HG03457 (cell line): ENCODE results near the gene CFL2.
"Not testable (repeated sequence)": the region's sequence is repeated elsewhere in the genome, so short reads cannot be mapped to it uniquely, and the experiment has no call there.

Source experiments
- ATAC-seq: cut with Tn5 transposase; IDR thresholded peaks from one replicate; pipeline ENCODE4 v1.9.1; 2021; ENCODE audit warnings: moderate number of reproducible peaks; ENCODE audit not compliant: unreplicated experiment

CFL2 gene

GRCh38 chr14:34711796-34712712, 2.3 kb downstream of the CFL2 start:
- ATAC-seq, result no peak

DNA sequence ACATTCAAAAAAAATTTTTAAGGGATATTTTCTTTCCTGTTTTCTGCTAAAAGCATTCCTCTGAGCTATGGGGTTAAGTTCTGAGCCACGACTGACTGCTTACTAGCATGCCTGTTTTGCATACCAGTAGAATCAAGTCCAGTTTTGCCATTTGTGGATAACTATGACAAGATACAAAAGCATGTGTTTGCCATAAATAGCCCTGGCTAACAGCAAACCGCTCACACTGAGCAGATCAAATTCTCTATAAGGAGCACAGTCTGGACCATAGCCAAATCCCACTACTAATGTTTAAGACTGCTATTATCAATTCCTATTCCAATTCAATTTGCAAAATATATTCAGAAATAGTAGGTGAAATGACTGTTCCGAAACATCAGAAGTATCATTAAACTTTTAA, 3.2 kb downstream of the CFL2 start:
- ATAC-seq, result no peak

DNA sequence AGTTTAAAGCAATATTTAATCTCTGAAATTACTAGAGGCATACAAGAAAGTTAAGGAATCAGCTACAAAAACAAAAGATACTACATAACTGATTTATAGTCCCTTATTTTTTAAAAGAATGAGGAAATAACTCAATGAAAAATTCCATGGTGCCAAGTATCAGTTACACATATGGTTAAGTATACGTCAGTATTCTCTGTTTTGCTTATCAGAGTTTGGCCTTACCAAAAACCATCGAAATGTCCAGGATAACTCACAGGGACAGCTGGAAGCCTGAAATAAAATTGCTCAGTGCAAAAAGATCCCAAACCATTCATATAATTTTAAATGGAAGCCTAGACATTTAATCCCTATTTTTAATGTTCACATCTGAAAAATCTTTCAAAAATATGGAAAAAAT, 3.6 kb downstream of the CFL2 start:
- no peak for ATAC-seq

DNA sequence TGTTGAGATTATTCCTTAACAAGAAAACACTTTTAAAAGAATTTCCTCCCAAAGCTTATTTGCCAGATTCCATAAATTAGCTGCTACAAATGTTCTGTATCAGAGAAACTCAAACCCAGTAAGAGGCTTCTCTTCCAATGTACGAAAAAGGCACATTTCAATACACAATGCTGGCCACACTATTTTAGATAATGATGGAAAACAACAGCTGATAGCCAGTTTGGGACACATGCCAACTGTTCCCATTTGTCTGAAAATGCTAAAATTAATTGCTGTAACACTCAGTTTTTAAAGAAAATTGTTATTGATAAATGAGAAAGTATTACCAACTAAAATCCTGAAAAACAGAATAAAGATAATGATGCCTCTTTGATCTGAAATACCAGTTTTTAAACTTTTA, 4.4 kb downstream of the CFL2 start:
- ATAC-seq, result no peak

- ATAC-seq, result no peak
Measured at GRCh38 chr14:34707722-34708121, 6.7 kb downstream of the CFL2 start.

DNA sequence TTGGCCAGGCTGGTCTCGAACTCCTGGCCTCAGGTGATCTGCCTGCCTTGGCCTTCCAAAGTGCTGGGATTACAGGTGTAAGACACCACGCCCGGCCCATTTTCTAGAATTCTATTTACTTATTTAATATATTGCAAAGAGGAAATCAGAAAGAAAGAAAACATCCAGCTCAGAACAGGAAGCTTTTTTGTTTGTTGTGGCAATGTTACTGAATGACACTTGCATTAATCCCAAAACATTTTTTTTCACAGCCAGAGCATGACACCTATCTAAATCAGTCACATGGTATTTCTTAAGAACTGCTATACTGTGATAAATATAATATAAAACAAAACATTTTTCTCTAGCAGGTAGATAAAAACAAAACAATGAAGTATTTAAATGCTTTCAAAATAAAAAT, 12.6 kb downstream of the CFL2 start:
- ATAC-seq, result no peak

DNA sequence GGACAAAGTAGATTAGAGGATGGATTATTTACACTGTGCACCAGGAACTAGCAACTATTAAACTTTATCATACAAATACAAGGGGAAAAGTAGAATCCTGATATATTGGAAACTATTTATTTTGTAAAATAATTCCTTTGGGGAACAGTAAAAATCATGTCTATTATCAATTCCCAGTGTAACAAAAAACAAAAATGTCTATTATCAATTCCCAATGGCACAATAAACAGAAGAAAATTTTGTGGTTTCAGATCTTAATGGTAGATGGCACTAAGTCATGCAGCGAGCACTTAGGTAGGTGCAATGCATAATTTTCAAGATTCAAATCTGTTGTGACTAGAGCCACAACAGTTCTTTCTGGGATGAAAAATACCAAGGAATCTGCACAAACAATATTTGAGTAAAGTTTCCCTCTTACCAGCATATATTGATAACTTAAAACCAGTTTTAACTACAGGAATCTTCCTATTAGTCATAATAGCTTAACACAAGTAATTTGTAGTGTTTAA, 13.7 kb downstream of the CFL2 start:
- no peak for ATAC-seq

- ATAC-seq, result no peak
Measured at GRCh38 chr14:34699873-34700621, 14.3 kb downstream of the CFL2 start.

DNA sequence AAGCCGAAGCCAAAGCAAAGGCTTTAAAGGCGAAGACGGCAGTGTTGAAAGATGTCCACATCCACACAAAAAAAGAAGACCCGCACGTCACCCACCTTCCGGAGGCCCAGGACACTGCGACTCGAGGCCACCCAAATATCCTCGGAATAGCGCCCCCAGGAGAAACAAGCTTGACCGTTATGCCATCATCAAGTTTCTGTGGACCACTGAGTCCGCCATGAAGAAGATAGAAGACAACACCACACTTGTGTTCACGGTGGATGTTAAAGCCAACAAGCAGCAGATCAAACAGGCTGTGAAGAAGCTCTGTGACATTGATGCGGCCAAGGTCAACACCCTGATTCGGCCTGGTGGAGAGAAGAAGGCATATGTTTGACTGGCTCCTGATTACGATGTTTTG, 20.2 kb downstream of the CFL2 start:
- not testable (repeated sequence) for ATAC-seq

DNA sequence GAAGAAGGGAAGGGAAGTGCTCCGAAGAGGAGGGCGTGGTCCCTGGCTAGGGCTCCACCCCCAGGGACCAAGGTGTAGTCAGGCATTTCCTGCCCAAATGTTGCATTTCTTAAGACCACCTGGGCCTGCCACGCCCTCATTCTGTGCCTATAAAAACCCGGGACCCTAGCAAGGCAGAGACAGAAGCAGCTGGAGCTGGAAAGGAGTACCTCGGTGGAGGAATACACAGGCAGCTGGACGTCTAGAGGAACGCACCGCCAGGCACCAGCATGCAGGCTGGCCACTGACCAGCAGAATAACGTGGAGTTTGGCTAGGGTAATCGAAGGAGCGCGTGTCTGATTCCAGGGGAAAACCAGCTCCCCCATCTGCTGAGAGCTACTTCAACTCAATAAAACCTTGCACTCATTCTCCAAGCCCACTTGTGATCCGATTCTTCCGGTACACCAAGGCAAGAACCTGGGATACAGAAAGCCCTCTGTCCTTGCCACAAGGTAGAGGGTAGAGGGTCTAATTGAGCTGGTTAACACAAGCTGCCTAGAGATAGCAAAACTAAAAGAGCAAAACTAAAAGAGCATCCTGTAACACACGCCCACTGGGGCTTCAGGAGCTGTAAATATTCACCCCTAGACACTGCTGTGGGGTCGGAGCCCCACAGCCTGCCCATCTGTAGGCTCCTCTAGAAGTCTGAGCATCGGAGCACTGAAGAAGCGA, 21.0 kb downstream of the CFL2 start:
- ATAC-seq, result no peak

DNA sequence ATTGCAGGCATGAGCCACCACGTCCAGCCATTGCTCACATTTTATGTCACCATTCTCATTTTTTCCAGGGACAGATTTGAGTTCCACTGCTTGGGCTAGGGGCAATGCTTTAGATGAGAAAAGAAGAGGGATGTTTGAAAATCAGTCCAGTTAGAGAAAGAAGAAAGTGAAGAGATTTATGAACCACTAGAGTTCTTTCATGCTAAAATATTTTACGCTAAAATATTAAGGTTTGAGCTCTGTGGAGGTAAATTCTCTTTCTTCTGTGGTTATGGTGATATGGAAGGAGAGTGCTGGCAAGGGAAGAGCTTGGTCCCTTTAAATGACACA, 21.5 kb downstream of the CFL2 start:
- ATAC-seq, result no peak

DNA sequence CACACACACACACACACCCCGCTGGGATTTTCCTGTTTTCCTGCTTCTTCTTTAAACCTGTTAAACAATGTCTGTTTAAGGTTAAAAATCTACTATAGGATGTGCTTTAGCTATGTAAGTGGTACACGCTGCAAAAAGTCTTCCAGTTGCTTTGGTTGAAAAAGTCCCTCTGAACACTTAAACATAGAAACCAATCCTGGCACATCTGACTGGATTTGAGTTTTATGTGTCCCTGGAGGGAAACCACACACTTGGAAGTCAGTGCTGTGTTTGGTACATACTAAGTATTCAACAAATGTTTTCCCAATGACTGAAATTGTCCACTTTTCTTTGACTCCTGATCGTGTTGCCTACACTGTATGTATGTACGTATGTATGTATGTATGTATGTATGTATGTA, 22.0 kb downstream of the CFL2 start:
- no peak for ATAC-seq

DNA sequence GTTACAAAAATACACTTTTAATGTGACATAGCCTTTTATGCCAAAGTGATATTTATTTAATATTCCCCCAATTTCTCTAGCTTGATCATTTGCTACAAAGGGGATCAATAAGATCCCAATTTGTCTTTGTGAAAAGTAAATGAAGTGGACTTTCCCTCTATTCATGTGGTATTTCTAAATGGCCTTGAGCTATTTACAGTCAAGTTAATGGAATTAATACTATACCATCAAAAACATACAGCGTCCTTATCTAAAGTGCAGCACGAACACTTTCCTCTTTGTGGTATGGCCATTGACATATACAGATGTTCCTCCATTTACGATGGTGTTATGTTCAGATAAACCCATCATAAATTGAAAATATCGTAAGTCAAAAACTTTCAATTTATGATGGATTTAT, 23.2 kb downstream of the CFL2 start:
- no peak for ATAC-seq

DNA sequence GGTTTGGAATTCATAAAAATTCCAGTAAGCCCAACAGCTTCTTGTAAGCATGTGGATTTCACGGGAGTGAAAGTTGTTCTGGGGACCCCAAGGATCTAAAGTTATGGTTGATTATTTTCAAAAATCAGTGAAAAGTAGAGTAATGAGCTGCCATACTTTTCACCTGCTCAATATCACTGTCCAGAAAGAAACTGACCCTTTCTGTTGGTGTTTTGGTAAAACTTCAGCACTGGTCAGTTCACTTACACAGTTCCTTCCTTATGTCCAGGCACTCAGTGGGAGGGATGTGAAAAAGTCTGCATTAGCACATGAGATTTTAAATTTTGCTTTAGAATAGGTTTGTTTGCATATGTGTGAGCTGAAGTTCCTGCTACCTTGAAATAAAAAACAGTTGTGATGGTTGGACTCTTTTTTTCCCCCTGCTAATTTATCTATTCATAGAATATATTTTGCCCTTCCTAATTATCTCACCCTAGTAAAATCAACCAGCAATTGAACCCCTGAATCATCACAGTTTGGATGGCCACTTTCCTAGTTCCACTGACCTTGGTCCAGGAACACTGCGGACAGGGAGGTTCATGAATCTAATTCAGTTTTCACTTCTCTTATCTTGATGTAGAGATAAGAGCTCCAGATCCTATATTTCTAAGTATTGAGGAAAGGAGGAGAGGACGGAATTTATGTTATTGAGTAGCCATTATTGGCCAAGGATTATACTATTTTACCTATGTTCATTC, 25.8 kb downstream of the CFL2 start:
- no peak for ATAC-seq

DNA sequence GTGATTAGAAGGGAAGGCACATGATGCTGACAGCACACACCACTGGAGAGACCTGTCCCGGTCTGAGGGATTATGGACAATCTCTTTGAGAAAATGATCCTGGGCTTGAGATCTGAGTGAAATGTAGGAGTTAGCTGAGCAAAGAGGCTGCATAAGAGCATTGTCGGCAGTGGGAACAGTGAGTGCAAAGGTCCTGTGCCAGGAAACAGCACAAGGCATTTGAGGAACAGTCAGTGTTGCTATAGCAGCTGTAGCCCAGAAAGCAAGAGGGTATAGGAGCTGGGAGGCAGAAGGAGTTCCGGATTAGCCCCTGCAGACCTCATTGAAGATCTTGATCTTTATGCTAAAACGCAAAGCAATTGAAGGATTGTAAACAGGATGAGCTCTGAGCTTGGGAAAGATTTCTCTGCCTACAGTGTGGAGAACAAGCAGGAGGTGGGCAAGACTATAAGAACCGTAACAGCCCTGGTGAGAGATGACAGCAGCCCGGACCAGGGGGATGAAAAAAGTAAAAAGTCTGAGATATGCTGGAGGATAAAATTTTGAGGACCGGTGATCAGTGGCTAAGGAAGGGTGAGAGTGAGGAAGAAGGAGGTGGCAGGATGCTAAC, 28.5 kb downstream of the CFL2 start:
- ATAC-seq, result no peak

GRCh38 chr14:34684578-34684977, 29.8 kb downstream of the CFL2 start:
- no peak for ATAC-seq

- ATAC-seq, result no peak
Measured at GRCh38 chr14:34682787-34683321, 31.5 kb downstream of the CFL2 start.

DNA sequence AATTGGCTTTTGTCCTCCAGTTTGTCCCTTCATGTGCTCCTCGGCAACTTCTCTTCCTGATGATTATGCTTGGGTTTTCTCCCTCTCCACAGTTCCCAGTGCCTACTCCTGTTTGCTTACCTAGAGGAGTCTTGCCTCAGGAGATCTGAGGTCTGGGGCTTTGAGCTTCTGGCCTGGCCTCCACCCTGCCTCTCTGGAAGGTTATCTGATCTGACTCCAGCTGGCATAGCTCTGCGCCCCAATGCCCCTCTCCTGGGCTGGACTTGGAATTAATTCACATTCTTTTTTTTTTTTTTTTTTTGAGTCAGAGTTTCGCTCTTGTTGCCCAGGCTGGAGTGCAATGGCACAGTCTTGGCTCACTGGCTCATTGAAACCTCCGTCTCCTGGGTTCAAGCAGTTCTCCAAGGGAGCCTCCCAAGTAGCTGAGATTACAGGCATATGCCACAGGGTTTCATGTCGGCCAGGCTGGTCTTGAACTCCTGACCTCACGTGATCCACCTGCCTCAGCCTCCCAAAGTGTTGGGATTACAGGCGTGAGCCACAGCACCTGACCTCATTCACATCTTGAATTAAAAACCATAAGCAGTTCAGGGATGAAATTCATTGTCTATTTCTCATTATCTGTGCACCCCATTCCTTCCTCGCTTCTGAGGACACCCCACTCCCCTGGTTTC, 33.5 kb downstream of the CFL2 start:
- ATAC-seq, result no peak

- ATAC-seq, result no peak
Measured at GRCh38 chr14:34678735-34679134, 35.7 kb downstream of the CFL2 start.

- ATAC-seq, result no peak
Measured at GRCh38 chr14:34678306-34678705, 36.1 kb downstream of the CFL2 start.
